Body of pancreas (tissue), 4 donors: ENCODE measurements around the gene FGF1. TPM values are rescaled to one million over a fixed set of nuclear protein-coding genes. Genes with fewer than 3 reads are reported as not detected.

Experiments
- ATAC-seq: fragments of 150-250 bp; one replicate; pipeline ENCODE4 v1.9.1; 2016
- DNase-seq, 4 donors: peaks; one replicate each; pipeline ENCODE4 v3.0.0-alpha.2; 2019
- H3K27ac ChIP-seq, 4 donors: fragments of 200-600 bp; sonication (generic); 1 replicate in 3 of 4; 2 replicates in 1 of 4; pipeline versions ENCODE4 v1.5.1 to v1.6.1; 2016 to 2019; ENCODE audit warnings: mild to moderate bottlenecking in 1 of 4, mixed read lengths in 1 of 4, moderate library complexity in 1 of 4
- H3K27me3 ChIP-seq, 2 donors: fragments of 200-600 bp; sonication (generic); one replicate each; pipeline ENCODE4 v1.6.0; 2016; ENCODE audit warnings: mild to moderate bottlenecking in 1 of 2
- H3K36me3 ChIP-seq, 2 donors: fragments of 200-600 bp; sonication (generic); replicated peaks in 1 of 2; 2 replicates each; pipeline ENCODE4 v1.5.1; 2016; ENCODE audit warnings: low read depth in 2 of 2; ENCODE audit not compliant: insufficient read depth in 1 of 2
- H3K4me1 ChIP-seq: fragments of 200-600 bp; sonication (generic); one replicate; pipeline ENCODE4 v1.6.0; 2016
- H3K4me3 ChIP-seq, 2 donors: fragments of 200-600 bp; sonication (generic); 1 replicate in 1 of 2; 2 replicates in 1 of 2; pipeline ENCODE4 v1.5.1; 2016 to 2019
- H3K9me3 ChIP-seq, 3 donors: fragments of 200-600 bp; sonication (generic); 1 replicate in 2 of 3; 2 replicates in 1 of 3; pipeline ENCODE4 v1.5.1; 2016
- CTCF ChIP-seq, 7 experiments: fragments of 450-650 bp in 4 of 7; fragments of 200-600 bp in 3 of 7; sonication (generic) in 3 of 7; IDR thresholded peaks; one replicate each; pipeline ENCODE4 v1.5.1; 2016 to 2019; ENCODE audit warnings: antibody characterized with exemption in 7 of 7
- POLR2A ChIP-seq, 3 donors: fragments of 450-650 bp; IDR thresholded peaks; one replicate each; pipeline ENCODE4 v1.6.1; 2016; ENCODE audit warnings: antibody characterized with exemption in 3 of 3, mild to moderate bottlenecking in 2 of 3
- WGBS, 2 donors: methylation state at CpG; one replicate each; pipeline ENCODE4 v1.1.5; 2017; 5-methylcytosine and 5-hydroxymethylcytosine counted together
- intact Hi-C: fragments of 100-400 bp; cut with DNase I; formaldehyde crosslinking; loops from one replicate; pipeline ENCODE4 v1.15.1; 2023
- total RNA-seq, 2 donors: library from RNA; depleted of rRNA; stranded (reverse); fragments of >200 nt; gene quantifications; one replicate each; pipeline ENCODE4 v1.1.0, GENCODE V29; 2016

Gene FGF1
- total RNA-seq, 2 donors from 2014 or later: 0.78 TPM; not detected in 1

- Histone ChIP-seq H3K4me3 (no peak overlapping the region), H3K27ac (no peak overlapping the region), H3K9me3 (no peaks in the 10 kb centered on the region), H3K4me1 (no peaks in the 10 kb centered on the region), H3K36me3 (no peaks in the 10 kb centered on the region), H3K27me3 (no peaks in the 10 kb centered on the region)
- intact Hi-C loops: no loop called here
- 55 to 60% methylated on average over 4 of the region's 4 CpGs for WGBS, 2 donors
- no peak for DNase-seq
- no peak for TF ChIP-seq CTCF (IDR thresholded peaks at IDR 0.05)
- no peak for TF ChIP-seq POLR2A (IDR thresholded peaks at IDR 0.05)
- ATAC-seq: no peak
Observed at GRCh38 chr5:142590451-142591231, 95.2 kb downstream of the FGF1 start.

GRCh38 chr5:142589720-142590119, 96.2 kb downstream of the FGF1 start:
- no peak for ATAC-seq
- H3K9me3 ChIP-seq: no peaks in the 10 kb centered on the region
- H3K36me3 ChIP-seq: no peaks in the 10 kb centered on the region
- intact Hi-C loops: no loop called here
- H3K4me3 ChIP-seq: no peak overlapping the region
- no peak for DNase-seq
- no peaks in the 10 kb centered on the region for H3K27me3 ChIP-seq
- TF ChIP-seq CTCF (IDR thresholded peaks at IDR 0.05) (no peak), POLR2A (IDR thresholded peaks at IDR 0.05) (no peak)
- H3K4me1 ChIP-seq: no peaks in the 10 kb centered on the region
- no peak overlapping the region for H3K27ac ChIP-seq
- WGBS, 2 donors: 92 to 100% methylated on average over 1 of the region's 1 CpG

GRCh38 chr5:142587354-142587965, 98.4 kb downstream of the FGF1 start:
- no peak for ATAC-seq
- WGBS, 2 donors: 50 to 52% methylated on average over 6 of the region's 6 CpGs

GRCh38 chr5:142586552-142586951, 99.3 kb downstream of the FGF1 start:
- H3K4me3 ChIP-seq: no peak overlapping the region
- TF ChIP-seq CTCF (IDR thresholded peaks at IDR 0.05) (no peak), POLR2A (IDR thresholded peaks at IDR 0.05) (no peak)
- H3K4me1 ChIP-seq: no peaks in the 10 kb centered on the region
- H3K36me3 ChIP-seq: no peaks in the 10 kb centered on the region
- H3K27me3 ChIP-seq: no peaks in the 10 kb centered on the region
- no peaks in the 10 kb centered on the region for H3K9me3 ChIP-seq
- WGBS, 2 donors: 60 to 61% methylated on average over 4 of the region's 4 CpGs
- no peak overlapping the region for H3K27ac ChIP-seq
- no peak for DNase-seq
- intact Hi-C loops: no loop called here
- ATAC-seq: no peak

More at GRCh38 chr5:142587354-142587965, 98.4 kb downstream of the FGF1 start:
- H3K27ac ChIP-seq: no peak overlapping the region
- peak in 2 of 4 donors; percentile 15 to 34 for DNase-seq
- H3K27me3 ChIP-seq: no peaks in the 10 kb centered on the region
- H3K9me3 ChIP-seq: no peaks in the 10 kb centered on the region
- no peaks in the 10 kb centered on the region for H3K36me3 ChIP-seq
- TF ChIP-seq CTCF (IDR thresholded peaks at IDR 0.05) (peak in 4 of 7 experiments; percentile 18 to 28 (median 23)), POLR2A (IDR thresholded peaks at IDR 0.05) (no peak)
- intact Hi-C loops: no loop called here
- no peaks in the 10 kb centered on the region for H3K4me1 ChIP-seq
- H3K4me3 ChIP-seq: no peak overlapping the region
